Measurements from ENCODE around the gene SAPCD2. TPM values are rescaled to one million over a fixed set of nuclear protein-coding genes. Genes with fewer than 3 reads are reported as not detected.
"Not testable (repeated sequence)": the region's sequence is repeated elsewhere in the genome, so short reads cannot be mapped to it uniquely, and the experiment has no call there.

SAPCD2 gene
- total RNA-seq, 1 donor from 2014 or later = 0.22 TPM

GRCh38 chr9:137071282-137071681, 925 bp upstream of the SAPCD2 start:
- ATAC-seq = no peak
- intact Hi-C loops (cut with DNase I) = no loop called here
- peak; percentile 28 for DNase-seq (ENCODE audit: missing footprints)

GRCh38 chr9:137070906-137071275, 534 bp upstream of the SAPCD2 start:
- DNase-seq (ENCODE audit: missing footprints) = peak; percentile 82
- ATAC-seq = peak; percentile 41
- intact Hi-C loops (cut with DNase I) = no loop called here

GRCh38 chr9:137069508-137070091, 757 bp downstream of the SAPCD2 start:
- intact Hi-C loops (cut with DNase I) = loop anchor here (10.0 kb wide), 1 partner anchor 285 kb away; no protein-coding TSS in a partner anchor
- DNase-seq (ENCODE audit: missing footprints) = peak; percentile 47

GRCh38 chr9:137068539-137069507, 1.5 kb downstream of the SAPCD2 start:
- ATAC-seq (no peak), DNase-seq (ENCODE audit: missing footprints) (peak; percentile 55)
- intact Hi-C loops (cut with DNase I) = loop anchor here (10.0 kb wide), 1 partner anchor 284 kb away; no protein-coding TSS in a partner anchor

More at GRCh38 chr9:137069508-137070091, 757 bp downstream of the SAPCD2 start:
- no peak for ATAC-seq

- DNase-seq (ENCODE audit: missing footprints) (peak; percentile 89), ATAC-seq (peak; percentile 48)
- intact Hi-C loops (cut with DNase I) = loop anchor here (10.0 kb wide), 1 partner anchor 283 kb away; no protein-coding TSS in a partner anchor
Measured at GRCh38 chr9:137067860-137068538, 2.4 kb downstream of the SAPCD2 start.

- intact Hi-C loops (cut with DNase I) = loop anchor here (10.0 kb wide), 1 partner anchor 281 kb away; no protein-coding TSS in a partner anchor
- ATAC-seq (no peak), DNase-seq (ENCODE audit: missing footprints) (peak; percentile 26)
Measured at GRCh38 chr9:137066096-137066861, 4.1 kb downstream of the SAPCD2 start.

- ATAC-seq (no peak), DNase-seq (ENCODE audit: missing footprints) (peak; percentile 53)
- intact Hi-C loops (cut with DNase I) = loop anchor here (10.0 kb wide), 1 partner anchor 281 kb away; no protein-coding TSS in a partner anchor
Measured at GRCh38 chr9:137065336-137065967, 4.9 kb downstream of the SAPCD2 start.

- no peak for ATAC-seq
- intact Hi-C loops (cut with DNase I) = loop anchor here (1.0 to 10.0 kb wide), 2 partner anchors 19 to 280 kb away; partner anchors contain the start of gene NPDC1
Measured at GRCh38 chr9:137064880-137065164, 5.5 kb downstream of the SAPCD2 start.

GRCh38 chr9:137064027-137064879, 6.1 kb downstream of the SAPCD2 start:
- intact Hi-C loops (cut with DNase I) = loop anchor here (1.0 to 10.0 kb wide), 2 partner anchors 18 to 279 kb away; partner anchors contain the start of gene NPDC1
- ATAC-seq (peak; percentile 67), DNase-seq (ENCODE audit: missing footprints) (peak; percentile 92)

More at GRCh38 chr9:137064880-137065164, 5.5 kb downstream of the SAPCD2 start:
- DNase-seq (ENCODE audit: missing footprints) = no peak

- ATAC-seq = no peak
- intact Hi-C loops (cut with DNase I) = loop anchor here (1.0 to 10.0 kb wide), 2 partner anchors 17 to 279 kb away; partner anchors contain the start of gene NPDC1
- DNase-seq (ENCODE audit: missing footprints) = no peak
Measured at GRCh38 chr9:137063311-137064026, 6.9 kb downstream of the SAPCD2 start.

- intact Hi-C loops (cut with DNase I) = loop anchor here (10.0 kb wide), 1 partner anchor 278 kb away; no protein-coding TSS in a partner anchor
- ATAC-seq; DNase-seq (ENCODE audit: missing footprints): not testable (repeated sequence)
Measured at GRCh38 chr9:137062798-137063197, 7.6 kb downstream of the SAPCD2 start.

- ATAC-seq (no peak), DNase-seq (ENCODE audit: missing footprints) (no peak)
- intact Hi-C loops (cut with DNase I) = loop anchor here (10.0 kb wide), 1 partner anchor 278 kb away; no protein-coding TSS in a partner anchor
Measured at GRCh38 chr9:137062384-137062783, 8.0 kb downstream of the SAPCD2 start.

- intact Hi-C loops (cut with DNase I) = no loop called here
- no peak for DNase-seq (ENCODE audit: missing footprints)
- no peak for ATAC-seq
Measured at GRCh38 chr9:137058521-137059234, 11.7 kb downstream of the SAPCD2 start.

GRCh38 chr9:137057545-137057944, 12.8 kb downstream of the SAPCD2 start:
- DNase-seq (ENCODE audit: missing footprints) = no peak
- no peak for ATAC-seq
- intact Hi-C loops (cut with DNase I) = no loop called here

- no peak for ATAC-seq
- intact Hi-C loops (cut with DNase I) = no loop called here
- DNase-seq (ENCODE audit: missing footprints) = no peak
Measured at GRCh38 chr9:137056739-137057415, 13.5 kb downstream of the SAPCD2 start.

All from Right ventricle myocardium inferior (tissue), 1 donor.